ENCODE measurements around the gene DBH.

The DBH gene

GRCh38 chr9:133701981-133702797, 66.0 kb downstream of the DBH start:
- H4K20me1 ChIP-seq (ENCODE audit: insufficient read depth, low read length): no peaks in the 10 kb centered on the region
- DNase-seq: no peak
- no peak overlapping the region for H3K4me2 ChIP-seq (ENCODE audit: low read depth, low read length)
- H3F3A ChIP-seq (ENCODE audit: insufficient read depth, low read length): no peaks in the 10 kb centered on the region
- H3K27ac ChIP-seq (ENCODE audit: low read length): no peak overlapping the region
- H3K9me3 ChIP-seq (replicated peaks; ENCODE audit: insufficient read depth, low read length): no peaks in the 10 kb centered on the region
- H3K27me3 ChIP-seq (replicated peaks; ENCODE audit: insufficient read depth, low read length): peaks cover 88% of the 10 kb centered on the region
- no peaks in the 10 kb centered on the region for H3K79me2 ChIP-seq (ENCODE audit: low read length)
- H2AFZ ChIP-seq (ENCODE audit: low read length): no peak overlapping the region
- H3K9ac ChIP-seq (ENCODE audit: low read length): no peak overlapping the region
- no peak overlapping the region for H3K4me3 ChIP-seq (ENCODE audit: low read length)
- no peaks in the 10 kb centered on the region for H3K9me2 ChIP-seq (replicated peaks; ENCODE audit: insufficient read depth, low read length)
- no peak for TF ChIP-seq EZH2phosphoT487 (IDR thresholded peaks at IDR 0.05; ENCODE audit: low read length)
- TF ChIP-seq, protein P1, sequence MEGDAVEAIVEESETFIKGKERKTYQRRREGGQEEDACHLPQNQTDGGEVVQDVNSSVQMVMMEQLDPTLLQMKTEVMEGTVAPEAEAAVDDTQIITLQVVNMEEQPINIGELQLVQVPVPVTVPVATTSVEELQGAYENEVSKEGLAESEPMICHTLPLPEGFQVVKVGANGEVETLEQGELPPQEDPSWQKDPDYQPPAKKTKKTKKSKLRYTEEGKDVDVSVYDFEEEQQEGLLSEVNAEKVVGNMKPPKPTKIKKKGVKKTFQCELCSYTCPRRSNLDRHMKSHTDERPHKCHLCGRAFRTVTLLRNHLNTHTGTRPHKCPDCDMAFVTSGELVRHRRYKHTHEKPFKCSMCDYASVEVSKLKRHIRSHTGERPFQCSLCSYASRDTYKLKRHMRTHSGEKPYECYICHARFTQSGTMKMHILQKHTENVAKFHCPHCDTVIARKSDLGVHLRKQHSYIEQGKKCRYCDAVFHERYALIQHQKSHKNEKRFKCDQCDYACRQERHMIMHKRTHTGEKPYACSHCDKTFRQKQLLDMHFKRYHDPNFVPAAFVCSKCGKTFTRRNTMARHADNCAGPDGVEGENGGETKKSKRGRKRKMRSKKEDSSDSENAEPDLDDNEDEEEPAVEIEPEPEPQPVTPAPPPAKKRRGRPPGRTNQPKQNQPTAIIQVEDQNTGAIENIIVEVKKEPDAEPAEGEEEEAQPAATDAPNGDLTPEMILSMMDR (IDR thresholded peaks at IDR 0.05; ENCODE audit: low read length): no peak
- TF ChIP-seq EZH2 (optimal IDR thresholded peaks at IDR 0.05; ENCODE audit: low read depth, low read length): no peak
- H3K36me3 ChIP-seq (replicated peaks; ENCODE audit: insufficient read depth, low read length): no peaks in the 10 kb centered on the region
- H3K4me1 ChIP-seq (ENCODE audit: low read length): no peaks in the 10 kb centered on the region

DNA sequence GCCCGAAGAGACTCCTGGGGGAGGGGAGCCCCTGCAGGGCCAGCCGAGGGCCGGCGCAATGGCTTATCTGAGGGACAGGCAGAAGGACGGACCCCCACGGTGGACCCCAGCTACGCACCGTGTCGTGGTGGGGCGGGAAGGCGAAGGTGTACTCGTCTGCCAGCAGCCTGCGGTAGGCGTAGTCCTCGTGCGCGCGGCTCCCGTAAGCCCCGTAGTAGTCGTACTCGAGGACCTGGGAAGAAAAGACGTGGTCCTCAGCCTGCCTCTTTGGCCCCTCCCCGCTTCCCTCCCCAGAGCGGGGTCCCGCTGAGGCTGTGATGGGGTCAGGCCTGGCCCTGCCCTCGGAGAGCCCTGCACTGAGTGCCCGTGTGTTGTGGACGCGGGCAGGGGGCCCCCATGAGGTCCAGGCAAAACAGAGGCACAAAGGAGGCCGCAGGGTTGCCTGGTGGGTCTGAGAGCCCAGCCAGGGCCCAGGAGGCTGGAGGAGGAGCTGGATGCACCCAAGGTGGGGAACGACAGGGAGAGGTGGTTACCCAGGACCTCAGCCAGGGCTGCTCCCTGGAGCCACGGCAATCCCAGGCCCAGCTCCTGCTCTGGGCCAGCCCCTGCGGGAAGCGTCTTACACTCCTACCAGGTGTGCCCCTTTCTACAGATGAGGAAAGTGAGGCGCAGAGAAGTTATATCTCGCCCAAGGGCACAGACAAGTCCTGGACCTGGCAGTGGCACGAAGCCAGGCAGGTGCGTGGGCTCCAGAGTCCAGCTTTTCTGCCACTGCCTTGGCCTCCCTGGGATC, 66.8 kb downstream of the DBH start:
- H3K4me2 ChIP-seq (ENCODE audit: low read depth, low read length): no peak overlapping the region
- H3K27me3 ChIP-seq (replicated peaks; ENCODE audit: insufficient read depth, low read length): peaks cover 88% of the 10 kb centered on the region
- H3K27ac ChIP-seq (ENCODE audit: low read length): no peak overlapping the region
- H3F3A ChIP-seq (ENCODE audit: insufficient read depth, low read length): no peaks in the 10 kb centered on the region
- no peak for TF ChIP-seq EZH2phosphoT487 (IDR thresholded peaks at IDR 0.05; ENCODE audit: low read length)
- TF ChIP-seq, protein P1 (IDR thresholded peaks at IDR 0.05; ENCODE audit: low read length): no peak
- no peak for TF ChIP-seq EZH2 (optimal IDR thresholded peaks at IDR 0.05; ENCODE audit: low read depth, low read length)
- H3K9me2 ChIP-seq (replicated peaks; ENCODE audit: insufficient read depth, low read length): no peaks in the 10 kb centered on the region
- H3K79me2 ChIP-seq (ENCODE audit: low read length): no peaks in the 10 kb centered on the region
- no peaks in the 10 kb centered on the region for H3K9me3 ChIP-seq (replicated peaks; ENCODE audit: insufficient read depth, low read length)
- H4K20me1 ChIP-seq (ENCODE audit: insufficient read depth, low read length): no peaks in the 10 kb centered on the region
- H3K4me1 ChIP-seq (ENCODE audit: low read length): no peaks in the 10 kb centered on the region
- no peak for DNase-seq
- H3K36me3 ChIP-seq (replicated peaks; ENCODE audit: insufficient read depth, low read length): no peaks in the 10 kb centered on the region
- H2AFZ ChIP-seq (ENCODE audit: low read length): no peak overlapping the region
- H3K9ac ChIP-seq (ENCODE audit: low read length): no peak overlapping the region
- H3K4me3 ChIP-seq (ENCODE audit: low read length): no peak overlapping the region

GRCh38 chr9:133703591-133704399, 67.6 kb downstream of the DBH start:
- Histone ChIP-seq H4K20me1 (ENCODE audit: insufficient read depth, low read length) (no peaks in the 10 kb centered on the region), H3K36me3 (replicated peaks; ENCODE audit: insufficient read depth, low read length) (no peaks in the 10 kb centered on the region), H3K79me2 (ENCODE audit: low read length) (no peaks in the 10 kb centered on the region), H3K9ac (ENCODE audit: low read length) (no peak overlapping the region), H3K27me3 (replicated peaks; ENCODE audit: insufficient read depth, low read length) (peaks cover 88% of the 10 kb centered on the region), H3F3A (ENCODE audit: insufficient read depth, low read length) (no peaks in the 10 kb centered on the region), H2AFZ (ENCODE audit: low read length) (no peak overlapping the region), H3K27ac (ENCODE audit: low read length) (no peak overlapping the region), H3K4me2 (ENCODE audit: low read depth, low read length) (no peak overlapping the region), H3K9me2 (replicated peaks; ENCODE audit: insufficient read depth, low read length) (no peaks in the 10 kb centered on the region), H3K9me3 (replicated peaks; ENCODE audit: insufficient read depth, low read length) (no peaks in the 10 kb centered on the region), H3K4me1 (ENCODE audit: low read length) (no peaks in the 10 kb centered on the region), H3K4me3 (ENCODE audit: low read length) (no peak overlapping the region)
- no peak for DNase-seq
- TF ChIP-seq, protein P1 (IDR thresholded peaks at IDR 0.05; ENCODE audit: low read length): no peak
- no peak for TF ChIP-seq EZH2 (optimal IDR thresholded peaks at IDR 0.05; ENCODE audit: low read depth, low read length)
- no peak for TF ChIP-seq EZH2phosphoT487 (IDR thresholded peaks at IDR 0.05; ENCODE audit: low read length)
